ENCODE data around the gene QSER1. TPM values are rescaled to one million over a fixed set of nuclear protein-coding genes. Genes with fewer than 3 reads are reported as not detected.
"Not testable (repeated sequence)": the region's sequence is repeated elsewhere in the genome, so short reads cannot be mapped to it uniquely, and the experiment has no call there.

QSER1 gene
- total and polyA plus RNA-seq, 9 of the 15 experiments (the other 6 are each of a cell fraction or from before 2014, with no cell fraction given): 5.8 to 33.6 (median 22.3) TPM

GRCh38 chr11:32864555-32864954, 28.1 kb upstream of the QSER1 start (continued):
- no peak for TF ChIP-seq MEF2A (IDR thresholded peaks at IDR 0.05; ENCODE audit: control insufficient read depth, low read depth, low read length)
- TF ChIP-seq ELK3 (CRISPR knock-in tag; IDR thresholded peaks at IDR 0.05): no peak

GRCh38 chr11:32868752-32869151, 23.9 kb upstream of the QSER1 start:
- H3K36me3 ChIP-seq (ENCODE audit: control insufficient read depth, insufficient read depth, low read length); ATAC-seq; H2AFZ ChIP-seq (ENCODE audit: low read depth, low read length); H4K20me1 ChIP-seq (replicated peaks; ENCODE audit: control insufficient read depth, insufficient read depth, low read length); H3K27ac ChIP-seq (ENCODE audit: extremely low read depth, low read depth, low read length); H3K9me1 ChIP-seq (ENCODE audit: control insufficient read depth, insufficient read depth, low read length); CTCF ChIA-PET (ENCODE audit: low intra/inter-chr PET ratio); H3K27me3 ChIP-seq (ENCODE audit: control insufficient read depth in 2 of 2, insufficient read depth in 2 of 2, low read length in 2 of 2); H3K4me2 ChIP-seq (ENCODE audit: insufficient read depth, low read length); FAIRE-seq; H3K4me1 ChIP-seq (replicated peaks in 1 of 2; ENCODE audit: control insufficient read depth in 2 of 2, insufficient read depth in 2 of 2, low read length in 2 of 2); H3K79me2 ChIP-seq (ENCODE audit: control insufficient read depth, insufficient read depth, low read length); H3K9me3 ChIP-seq (replicated peaks; ENCODE audit: control insufficient read depth, insufficient read depth, low read depth, low read length); BruUV-seq (replicated peaks); in situ Hi-C loops (cut with MboI); intact Hi-C loops (cut with micrococcal nuclease); H3K4me3 ChIP-seq; DNase-seq (ENCODE audit: extremely low read depth in 1 of 4, low spot score in 3 of 4); H3K9ac ChIP-seq (ENCODE audit: insufficient read depth in 1 of 2, low read depth in 2 of 2, low read length in 2 of 2): not testable (repeated sequence)
- TF ChIP-seq ZNF146 (CRISPR knock-in tag; IDR thresholded peaks at IDR 0.05; ENCODE audit: unreplicated experiment): peak; percentile 98
- TF ChIP-seq BCOR (IDR thresholded peaks at IDR 0.05): peak; percentile 42; the same call in 1 of the 2 replicates
- peak; percentile 59 for TF ChIP-seq RBM25 (IDR thresholded peaks at IDR 0.05; ENCODE audit: low read depth, low read length, severe bottlenecking)
- TF ChIP-seq KDM1A (IDR thresholded peaks at IDR 0.05): peak in 1 of 2 experiments; percentile 36; a peak in 1 of 4 replicates
- POLR2A ChIA-PET: interaction anchor here (0.5 to 0.6 kb wide), 2 partner anchors 53 to 302 kb away, joined by 3 read pairs; no protein-coding TSS in a partner anchor
- 25% methylated on average over 4 of the region's 4 CpGs for WGBS (ENCODE audit: insufficient coverage, low coverage, missing lambda C conversion rate)
